ENCODE results near the gene MEOX2. TPM values are rescaled to one million over a fixed set of nuclear protein-coding genes. Genes with fewer than 3 reads are reported as not detected.

Gene MEOX2
- total RNA-seq, 1 experiment from 2014 or later: not detected

DNA sequence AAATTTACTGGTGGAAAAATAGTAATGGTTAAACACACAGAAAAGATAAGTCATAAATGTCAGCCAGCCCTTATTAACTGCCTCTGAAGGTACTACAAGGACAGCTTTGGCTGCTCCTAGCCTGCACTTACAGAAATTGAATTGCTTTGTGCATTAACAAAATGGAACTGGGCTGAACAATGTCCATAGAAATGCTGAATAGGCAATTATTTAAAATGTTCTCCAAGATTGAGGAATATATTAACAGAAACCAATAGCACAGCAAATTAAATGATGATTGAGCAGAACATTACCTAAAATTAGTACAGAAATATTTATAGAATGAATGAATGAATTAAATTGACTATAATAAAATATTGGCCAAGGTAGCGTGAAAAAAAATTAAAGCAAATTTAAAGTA lies 82.3 kb downstream of the MEOX2 start:
- intact Hi-C loops (cut with micrococcal nuclease): no loop called here
- DNase-seq (ENCODE audit: low read depth, low spot score): no peak
- TF ChIP-seq, protein P1, sequence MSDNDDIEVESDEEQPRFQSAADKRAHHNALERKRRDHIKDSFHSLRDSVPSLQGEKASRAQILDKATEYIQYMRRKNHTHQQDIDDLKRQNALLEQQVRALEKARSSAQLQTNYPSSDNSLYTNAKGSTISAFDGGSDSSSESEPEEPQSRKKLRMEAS (IDR thresholded peaks at IDR 0.05): no peak
- no peak for TF ChIP-seq YY1 (IDR thresholded peaks at IDR 0.05; ENCODE audit: extremely low read depth, insufficient replicate concordance, low read depth, low read length)
- TF ChIP-seq ELF1 (IDR thresholded peaks at IDR 0.05; ENCODE audit: borderline replicate concordance, low read depth): no peak
- TF ChIP-seq TCF7L2 (IDR thresholded peaks at IDR 0.05; ENCODE audit: borderline replicate concordance, extremely low read depth, insufficient read depth, insufficient read length): no peak
- no peak for TF ChIP-seq POLR2AphosphoS5 (IDR thresholded peaks at IDR 0.05; ENCODE audit: low read depth, low read length)
- TF ChIP-seq EGR1 (IDR thresholded peaks at IDR 0.05; ENCODE audit: low read depth): no peak
- no peak for TF ChIP-seq FOSL1 (IDR thresholded peaks at IDR 0.05; ENCODE audit: low read depth)
- ChIA-PET POLR2A (no interaction called here), RAD21 (ENCODE audit: low non-redundant PET in 1 of 2, low total read pairs in 2 of 2, uncharacterized antibody in 2 of 2, unreplicated experiment in 2 of 2) (no interaction called here), CTCF (no interaction called here)
- BruUV-seq (replicated peaks): no TSS peak
- Histone ChIP-seq H3K36me3 (ENCODE audit: control insufficient read depth in 1 of 2, insufficient read depth in 2 of 2, low read length in 2 of 2) (no peaks in the 10 kb centered on the region), H4K20me1 (ENCODE audit: insufficient read depth) (no peaks in the 10 kb centered on the region), H3K9me2 (ENCODE audit: insufficient read depth) (no peaks in the 10 kb centered on the region), H3K4me2 (ENCODE audit: low read length) (no peak overlapping the region), H3K79me2 (ENCODE audit: insufficient read depth, low read length) (no peaks in the 10 kb centered on the region), H3K9me3 (ENCODE audit: control insufficient read depth in 1 of 2, insufficient read depth in 1 of 2, low read depth in 1 of 2, low read length in 2 of 2) (no peaks in the 10 kb centered on the region), H3K4me3 (replicated peaks in 1 of 2; ENCODE audit: low read depth in 1 of 2, low read length in 2 of 2) (no peak overlapping the region), H3K9ac (ENCODE audit: low read length) (no peak overlapping the region), H3K4me1 (ENCODE audit: control insufficient read depth in 1 of 2, insufficient read depth in 2 of 2, low read length in 2 of 2) (no peaks in the 10 kb centered on the region), H3K27ac (ENCODE audit: low read depth, low read length) (no peak overlapping the region), H3K27me3 (ENCODE audit: insufficient read depth, low read length) (no peaks in the 10 kb centered on the region), H2AFZ (ENCODE audit: low read depth, low read length, poor library complexity, severe bottlenecking) (no peak overlapping the region)
- no peak for ATAC-seq

DNA sequence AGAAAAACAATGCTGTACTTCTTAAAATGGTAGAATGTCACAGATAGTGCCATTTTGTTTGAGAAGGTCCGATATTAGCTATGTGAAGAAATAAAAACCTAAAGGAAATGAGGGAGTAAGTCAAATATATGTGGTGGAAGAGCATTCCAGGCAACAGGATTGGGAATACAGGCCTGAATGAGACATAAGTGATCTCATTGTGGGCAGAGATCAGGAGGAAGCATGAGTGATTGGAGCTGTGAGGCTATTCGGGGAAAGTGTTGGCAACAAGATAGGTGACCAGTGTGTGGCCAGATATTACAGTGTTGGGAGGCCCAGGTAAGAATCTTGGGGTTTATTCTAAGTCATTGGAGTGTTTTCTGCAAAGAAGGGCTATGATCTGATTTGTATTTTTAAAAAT lies 83.4 kb downstream of the MEOX2 start:
- no peaks in the 10 kb centered on the region for H3K27me3 ChIP-seq (ENCODE audit: insufficient read depth, low read length)
- no peak overlapping the region for H3K4me3 ChIP-seq (replicated peaks in 1 of 2; ENCODE audit: low read depth in 1 of 2, low read length in 2 of 2)
- no peaks in the 10 kb centered on the region for H3K9me3 ChIP-seq (ENCODE audit: control insufficient read depth in 1 of 2, insufficient read depth in 1 of 2, low read depth in 1 of 2, low read length in 2 of 2)
- H3K9ac ChIP-seq (ENCODE audit: low read length): no peak overlapping the region
- H3K27ac ChIP-seq (ENCODE audit: low read depth, low read length): no peak overlapping the region
- POLR2A ChIA-PET: no interaction called here
- H3K36me3 ChIP-seq (ENCODE audit: control insufficient read depth in 1 of 2, insufficient read depth in 2 of 2, low read length in 2 of 2): no peaks in the 10 kb centered on the region
- DNase-seq (ENCODE audit: low read depth, low spot score) (no peak), ATAC-seq (no peak)
- no peak overlapping the region for H2AFZ ChIP-seq (ENCODE audit: low read depth, low read length, poor library complexity, severe bottlenecking)
- RAD21 ChIA-PET (ENCODE audit: low non-redundant PET in 1 of 2, low total read pairs in 2 of 2, uncharacterized antibody in 2 of 2, unreplicated experiment in 2 of 2): no interaction called here
- BruUV-seq (replicated peaks): no TSS peak
- intact Hi-C loops (cut with micrococcal nuclease): no loop called here
- H3K4me2 ChIP-seq (ENCODE audit: low read length): no peak overlapping the region
- H3K4me1 ChIP-seq (ENCODE audit: control insufficient read depth in 1 of 2, insufficient read depth in 2 of 2, low read length in 2 of 2): no peaks in the 10 kb centered on the region
- no peaks in the 10 kb centered on the region for H3K79me2 ChIP-seq (ENCODE audit: insufficient read depth, low read length)
- TF ChIP-seq, protein P2, sequence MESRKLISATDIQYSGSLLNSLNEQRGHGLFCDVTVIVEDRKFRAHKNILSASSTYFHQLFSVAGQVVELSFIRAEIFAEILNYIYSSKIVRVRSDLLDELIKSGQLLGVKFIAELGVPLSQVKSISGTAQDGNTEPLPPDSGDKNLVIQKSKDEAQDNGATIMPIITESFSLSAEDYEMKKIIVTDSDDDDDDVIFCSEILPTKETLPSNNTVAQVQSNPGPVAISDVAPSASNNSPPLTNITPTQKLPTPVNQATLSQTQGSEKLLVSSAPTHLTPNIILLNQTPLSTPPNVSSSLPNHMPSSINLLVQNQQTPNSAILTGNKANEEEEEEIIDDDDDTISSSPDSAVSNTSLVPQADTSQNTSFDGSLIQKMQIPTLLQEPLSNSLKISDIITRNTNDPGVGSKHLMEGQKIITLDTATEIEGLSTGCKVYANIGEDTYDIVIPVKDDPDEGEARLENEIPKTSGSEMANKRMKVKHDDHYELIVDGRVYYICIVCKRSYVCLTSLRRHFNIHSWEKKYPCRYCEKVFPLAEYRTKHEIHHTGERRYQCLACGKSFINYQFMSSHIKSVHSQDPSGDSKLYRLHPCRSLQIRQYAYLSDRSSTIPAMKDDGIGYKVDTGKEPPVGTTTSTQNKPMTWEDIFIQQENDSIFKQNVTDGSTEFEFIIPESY (IDR thresholded peaks at IDR 0.05; ENCODE audit: extremely low read depth, insufficient replicate concordance, low read length): no peak
- no peak for TF ChIP-seq ELF1 (IDR thresholded peaks at IDR 0.05; ENCODE audit: borderline replicate concordance, low read depth)
- no peaks in the 10 kb centered on the region for H4K20me1 ChIP-seq (ENCODE audit: insufficient read depth)
- CTCF ChIA-PET: no interaction called here
- no peaks in the 10 kb centered on the region for H3K9me2 ChIP-seq (ENCODE audit: insufficient read depth)
